K562 (cell line): ENCODE data around the gene GJB6. TPM values are rescaled to one million over a fixed set of nuclear protein-coding genes. Genes with fewer than 3 reads are reported as not detected.
"Not testable (repeated sequence)": the region's sequence is repeated elsewhere in the genome, so short reads cannot be mapped to it uniquely, and the experiment has no call there.

ENCODE experiments used
- ATAC-seq: fragments of 200-7000 bp; cut with Tn5 transposase; 3 replicates; pipeline ENCODE4 v1.9.1; 2020; ENCODE audit warnings: moderate library complexity
- BruUV-seq: library from RNA; stranded (reverse); fragments of 400-500 nt; replicated peaks from 2 replicates; lab custom pipeline; 2021; lab: Mats Ljungman, UMichigan
- CTCF ChIA-PET: fragments of 300-600 bp; formaldehyde crosslinking; extraction: SDS; loops from one replicate; lab custom pipeline; 2021; ENCODE audit warnings: low intra/inter-chr PET ratio; lab: Yijun Ruan, JAX
- POLR2A ChIA-PET: fragments of 300-600, 350-650 bp; sonication (Branson Sonifier 250); formaldehyde crosslinking; extraction: SDS; loops from one replicate; lab custom pipeline; 2021; ENCODE audit warnings: antibody characterized with exemption, inconsistent platforms; lab: Yijun Ruan, JAX
- DNase-seq, 4 experiments: peaks; one replicate each; pipeline versions ENCODE4 v3.0.0 to v3.0.0-alpha.2; 2011 to 2018; ENCODE audit warnings: low spot score in 3 of 4, mixed read lengths in 3 of 4; ENCODE audit errors: extremely low read depth in 1 of 4
- FAIRE-seq: peaks from 2 replicates; lab custom pipeline; 2011; peaks lifted over from hg19 to GRCh38; lab: Jason Lieb, UNC
- H2AFZ ChIP-seq: 2 replicates; pipeline ENCODE4 v1.6.0; 2011; ENCODE audit warnings: low read depth, low read length, control low read depth, inconsistent platforms
- H3K27ac ChIP-seq: fragments of 200-600 bp; 3 replicates; pipeline ENCODE4 v1.8.0; 2011; ENCODE audit warnings: low read depth, mild to moderate bottlenecking, control low read depth, inconsistent platforms, low read length, moderate library complexity, mixed read lengths; ENCODE audit errors: extremely low read depth
- H3K27me3 ChIP-seq, 2 experiments: fragments of 300-600 bp in 1 of 2; 2 replicates in 1 of 2; 3 replicates in 1 of 2; pipeline versions ENCODE4 v1.6.0 to v1.8.0; 2011; ENCODE audit warnings: inconsistent platforms in 2 of 2, low read length in 2 of 2, mild to moderate bottlenecking in 1 of 2, mixed read lengths in 1 of 2, moderate library complexity in 1 of 2; ENCODE audit not compliant: control insufficient read depth in 2 of 2, insufficient read depth in 2 of 2
- H3K36me3 ChIP-seq: fragments of 300-600 bp; 3 replicates; pipeline ENCODE4 v1.8.0; 2011; ENCODE audit warnings: mild to moderate bottlenecking, low read length, inconsistent platforms; ENCODE audit not compliant: control insufficient read depth, insufficient read depth
- H3K4me1 ChIP-seq, 2 experiments: fragments of 200-600 bp in 1 of 2; replicated peaks in 1 of 2; 2 replicates in 1 of 2; 3 replicates in 1 of 2; pipeline versions ENCODE4 v1.5.1 to v1.8.0; 2011; ENCODE audit warnings: inconsistent platforms in 2 of 2, low read length in 2 of 2, mild to moderate bottlenecking in 1 of 2, mixed read lengths in 1 of 2, moderate library complexity in 1 of 2; ENCODE audit not compliant: control insufficient read depth in 2 of 2, insufficient read depth in 2 of 2
- H3K4me2 ChIP-seq: 2 replicates; pipeline ENCODE4 v1.6.1; 2011; ENCODE audit warnings: low read length, control low read depth, inconsistent platforms, mixed read lengths; ENCODE audit not compliant: insufficient read depth
- H3K4me3 ChIP-seq: fragments of 200-600 bp; sonication (generic), shearing (Covaris generic); 2 replicates; pipeline ENCODE4 v1.5.1; 2016; ENCODE audit warnings: control low read depth, inconsistent platforms
- H3K79me2 ChIP-seq: fragments of 200-600 bp; 3 replicates; pipeline ENCODE4 v1.8.0; 2011; ENCODE audit warnings: low read length, inconsistent platforms; ENCODE audit not compliant: control insufficient read depth, insufficient read depth
- H3K9ac ChIP-seq, 2 experiments: 2 replicates each; pipeline versions ENCODE4 v1.6.0 to v1.6.1; 2011; ENCODE audit warnings: low read depth in 2 of 2, low read length in 2 of 2, control low read depth in 1 of 2, inconsistent platforms in 1 of 2, mild to moderate bottlenecking in 1 of 2, mixed read lengths in 1 of 2; ENCODE audit not compliant: insufficient read depth in 1 of 2
- H3K9me1 ChIP-seq: one replicate; pipeline ENCODE4 v1.6.0; 2011; ENCODE audit warnings: inconsistent platforms, mild to moderate bottlenecking, low read length, moderate library complexity; ENCODE audit not compliant: control insufficient read depth, insufficient read depth
- H3K9me3 ChIP-seq: replicated peaks from 2 replicates; pipeline ENCODE4 v1.5.1; 2011; ENCODE audit warnings: low read depth, low read length, inconsistent platforms; ENCODE audit not compliant: control insufficient read depth, insufficient read depth
- H4K20me1 ChIP-seq: replicated peaks from 2 replicates; pipeline ENCODE4 v1.6.1; 2011; ENCODE audit warnings: low read length, inconsistent platforms, mixed read lengths; ENCODE audit not compliant: control insufficient read depth, insufficient read depth
- MNT ChIP-seq, 2 experiments: fragments of 450-650 bp; conservative IDR thresholded peaks; 2 replicates each; pipeline ENCODE4 v1.6.1; 2017; ENCODE audit warnings: mild to moderate bottlenecking in 2 of 2, moderate library complexity in 2 of 2
- ZKSCAN8 ChIP-seq: fragments of 200-800 bp; sonication (Bioruptor generic); IDR thresholded peaks from 2 replicates; pipeline ENCODE4 v1.6.1; 2016; ENCODE audit warnings: missing genetic modification characterization, missing compliant biosample characterization
- ZNF696 ChIP-seq: fragments of 250-450 bp; sonication (Bioruptor Pico); conservative IDR thresholded peaks from 2 replicates; pipeline ENCODE4 v1.4.0; 2020; ENCODE audit warnings: mild to moderate bottlenecking, moderate library complexity
- WGBS: fragments of 100-300 bp; shearing (Covaris generic); methylation state at CpG from one replicate; pipeline ENCODE4 v1.1.6; 2016; ENCODE audit warnings: low coverage, mixed read lengths; ENCODE audit not compliant: insufficient coverage; ENCODE audit errors: missing lambda C conversion rate; 5-methylcytosine and 5-hydroxymethylcytosine counted together
- in situ Hi-C: fragments of 300-500 bp; cut with MboI; formaldehyde crosslinking; loops from 4 replicates; pipeline ENCODE4 v1.15.0; 2018; ENCODE audit warnings: inconsistent platforms, mixed read lengths
- intact Hi-C: fragments of 100-400 bp; cut with micrococcal nuclease; formaldehyde crosslinking; loops from 2 replicates; pipeline ENCODE4 v1.14.2; 2022
- polyA plus RNA-seq, 8 experiments: library from polyadenylated mRNA; depleted of rRNA in 4 of 8; stranded (reverse) in 5 of 8; unstranded in 3 of 8; fragments of >200 nt; fragmentation: Nextera tagmentation in 2 of 8; fragmentation: Illumina TruSeq in 1 of 8; extraction: Ambion mirVana in 2 of 8; extraction: Trizol in 1 of 8; gene quantifications; 2 replicates each; pipeline versions ENCODE4 v1.2.1 to v1.2.3, GENCODE V29; 2011 to 2014; ENCODE audit warnings: inconsistent platforms in 1 of 8, missing spikeins in 1 of 8
- total RNA-seq, 7 experiments: library from RNA; depleted of rRNA in 6 of 7; stranded (reverse); fragments of >200 nt in 6 of 7; fragmentation: Illumina TruSeq in 2 of 7; extraction: Trizol in 2 of 7; gene quantifications; 2 replicates each; pipeline versions ENCODE4 v1.2.1 to v1.2.3, GENCODE V29; 2011 to 2021; ENCODE audit warnings: low replicate concordance in 1 of 7

GJB6 gene
- total and polyA plus RNA-seq, 9 of the 15 experiments (the other 6 are each of a cell fraction or from before 2014, with no cell fraction given), result not detected

- TF ChIP-seq MNT (conservative IDR thresholded peaks at IDR 0.05) (no peak), ZKSCAN8 (CRISPR knock-in tag) (no peak), ZNF696 (CRISPR knock-in tag) (no peak)
Measured at GRCh38 chr13:20231839-20232555, at the start of gene GJB6 (continued).

- in situ Hi-C loops, CTCF ChIA-PET, intact Hi-C loops, H3K9ac ChIP-seq, H3K4me1 ChIP-seq, POLR2A ChIA-PET, H3K4me2 ChIP-seq, FAIRE-seq, H3K79me2 ChIP-seq, DNase-seq, H3K27ac ChIP-seq, H4K20me1 ChIP-seq, ATAC-seq, H2AFZ ChIP-seq, H3K27me3 ChIP-seq, H3K9me1 ChIP-seq, H3K9me3 ChIP-seq, H3K4me3 ChIP-seq, H3K36me3 ChIP-seq, BruUV-seq: not testable (repeated sequence)
- 2% methylated on average over 5 of the region's 5 CpGs for WGBS
Measured at GRCh38 chr13:20276901-20277300, 44.8 kb upstream of the GJB6 start.
